Measurements from ENCODE around the gene NYNRIN.

NYNRIN gene

GRCh38 chr14:24456980-24457379 is 58.2 kb downstream of the NYNRIN start:
- no peak for DNase-seq (ENCODE audit: low read depth)

DNA sequence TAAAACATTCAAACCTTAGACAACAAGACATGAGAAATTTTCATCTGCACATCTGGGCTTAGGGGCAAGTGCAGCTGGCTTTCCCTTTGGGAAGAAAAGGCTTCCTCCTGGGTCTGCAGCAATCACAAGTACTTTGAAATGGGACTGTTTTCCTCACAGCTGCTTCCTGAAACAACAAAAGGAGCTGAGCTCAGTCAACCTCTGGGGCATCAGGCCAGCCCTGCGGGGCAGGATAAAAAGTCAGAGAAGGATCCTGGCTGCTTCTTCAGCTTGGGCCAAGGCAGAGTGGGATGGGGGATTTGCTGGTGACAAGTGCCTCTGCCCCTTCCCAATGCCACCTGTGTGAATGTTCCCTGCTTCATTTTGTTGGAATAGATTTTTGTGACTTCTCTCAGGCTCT is 59.9 kb downstream of the NYNRIN start:
- DNase-seq (ENCODE audit: low read depth), result no peak

- no peak for DNase-seq (ENCODE audit: low read depth)
Observed at GRCh38 chr14:24459331-24459730, 60.5 kb downstream of the NYNRIN start.

GRCh38 chr14:24461336-24461735 is 62.5 kb downstream of the NYNRIN start:
- no peak for DNase-seq (ENCODE audit: low read depth)

- no peak for DNase-seq (ENCODE audit: low read depth)
Observed at GRCh38 chr14:24463017-24463883, 64.4 kb downstream of the NYNRIN start.

GRCh38 chr14:24463884-24464785 is 65.3 kb downstream of the NYNRIN start:
- DNase-seq (ENCODE audit: low read depth), result no peak

DNA sequence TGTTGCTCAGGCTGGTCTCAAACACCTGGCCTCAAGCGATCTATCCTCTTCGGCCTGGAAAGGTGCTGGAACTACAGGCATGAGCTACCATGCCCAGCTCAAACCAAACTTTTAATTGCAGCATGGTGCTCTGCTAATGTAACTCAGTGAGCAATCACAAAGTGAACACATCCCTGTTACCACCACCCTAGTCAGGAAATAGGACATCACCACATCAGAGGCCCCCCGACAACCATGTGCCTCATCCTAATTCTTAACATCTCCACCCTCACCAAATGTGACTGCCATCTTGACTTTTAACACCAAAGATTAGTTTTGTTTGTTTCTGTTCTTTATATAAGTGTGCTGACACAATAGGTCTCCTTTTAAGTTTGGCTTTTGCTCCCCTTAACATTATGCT is 66.6 kb downstream of the NYNRIN start:
- no peak for DNase-seq (ENCODE audit: low read depth)

GRCh38 chr14:24465805-24466204 is 67.0 kb downstream of the NYNRIN start:
- no peak for DNase-seq (ENCODE audit: low read depth)
